Stimulated activated CD8-positive, alpha-beta memory T cell treated with anti-CD3 and anti-CD28 coated beads, Interleukin-15, amount 100 ng/mL, for 4 hours (primary cell): ENCODE data around the gene KCNJ1.

Experiments used
- DNase-seq, 2 donors: peaks; one replicate each; pipeline ENCODE4 v3.0.0-alpha.2; 2020; ENCODE audit warnings: low read depth in 2 of 2

The KCNJ1 gene

DNA sequence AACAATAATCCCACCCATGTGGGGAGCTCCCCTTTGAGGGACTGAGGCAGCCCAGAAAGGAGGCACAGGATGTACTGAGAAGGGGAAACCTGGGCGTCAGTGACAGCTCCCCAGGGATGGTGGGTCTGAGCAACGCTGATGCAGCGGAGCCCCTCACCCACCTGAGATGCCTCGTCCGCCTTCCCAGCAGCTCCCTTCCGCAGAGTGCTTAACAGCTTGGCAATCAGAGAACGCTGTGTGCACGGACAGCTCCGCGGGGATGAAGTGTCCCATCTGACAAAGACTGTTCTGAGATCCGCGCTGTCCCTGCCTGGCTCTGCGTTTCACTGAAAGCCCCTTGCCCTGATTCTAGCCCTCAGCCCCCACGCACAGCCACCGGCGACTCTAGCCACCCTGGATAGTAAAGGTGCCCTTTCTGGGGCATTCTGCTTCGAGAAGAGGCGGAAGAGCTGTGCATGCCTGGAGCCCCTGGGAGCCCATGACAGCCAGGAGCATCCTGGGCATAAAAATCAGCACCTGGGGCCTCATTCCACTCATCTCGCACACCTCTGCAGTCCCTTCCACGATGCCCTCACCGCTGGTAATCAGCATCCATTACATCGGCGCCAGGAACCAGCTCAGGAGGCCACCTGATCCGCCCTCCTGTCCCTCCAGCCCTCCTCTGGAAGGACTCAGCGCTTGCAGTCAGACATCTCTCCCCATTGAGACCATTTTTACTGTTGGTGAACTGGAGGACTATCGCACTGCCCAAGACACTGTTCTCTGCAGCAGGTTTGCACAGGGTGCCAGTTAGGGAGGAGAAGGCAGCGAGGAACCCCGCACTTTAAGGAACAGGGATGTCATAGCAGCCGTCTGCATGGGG, 34.8 kb upstream of the KCNJ1 start:
- DNase-seq, result no peak

DNA sequence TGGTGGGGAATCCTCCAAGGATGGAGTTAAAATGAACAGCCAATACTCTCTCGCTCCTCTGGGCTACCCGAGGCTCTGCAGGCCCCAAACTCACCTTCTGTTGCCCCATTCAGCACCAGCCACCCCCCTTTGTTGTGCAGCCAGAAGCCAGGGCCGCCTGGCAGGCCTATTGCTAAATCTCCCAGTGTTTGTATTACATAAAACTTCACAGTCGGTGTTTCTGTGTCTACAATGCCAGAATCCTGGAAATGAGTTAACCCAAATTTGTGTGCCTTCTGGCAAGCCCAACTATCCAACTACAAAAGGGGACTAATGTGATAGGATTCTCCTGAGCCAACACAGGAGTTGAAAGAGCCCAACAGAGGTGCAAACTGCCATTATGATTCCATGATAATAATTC, 33.4 kb upstream of the KCNJ1 start:
- no peak for DNase-seq

DNA sequence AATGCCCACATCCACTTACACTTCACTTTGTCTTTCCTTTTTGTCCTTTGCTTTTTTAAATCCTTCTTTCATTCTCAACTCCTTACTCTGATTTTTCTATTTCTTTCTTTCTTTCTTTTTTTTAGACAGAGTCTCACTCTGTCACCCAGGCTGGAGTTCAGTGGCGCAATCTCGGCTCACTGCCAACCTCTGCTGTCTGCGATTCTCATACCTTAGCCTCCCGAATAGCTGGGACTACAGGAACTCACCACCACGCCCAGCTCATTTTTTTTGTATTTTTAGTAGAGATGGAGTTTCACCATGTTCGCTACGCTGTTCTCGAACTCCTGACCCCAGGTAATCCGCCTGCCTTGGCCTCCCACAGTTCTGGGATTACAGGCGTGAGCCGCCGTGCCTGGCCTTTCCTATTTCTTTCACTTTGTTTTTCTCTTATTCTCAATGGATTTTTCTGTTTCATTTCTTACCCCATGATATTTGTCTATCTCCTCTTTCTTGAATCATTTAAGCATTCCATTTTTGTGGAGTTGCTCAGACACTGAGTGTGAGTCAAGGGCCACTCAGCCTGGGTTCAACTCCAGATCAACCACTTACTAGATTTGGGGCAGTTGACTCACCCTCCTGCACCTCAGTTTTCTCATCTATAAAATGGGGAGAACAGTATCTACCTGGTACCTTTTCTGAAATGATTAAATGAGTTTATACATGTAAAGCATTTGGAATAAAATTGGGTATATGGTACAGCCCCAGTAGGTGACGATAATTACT, 31.7 kb upstream of the KCNJ1 start:
- DNase-seq, result no peak

DNA sequence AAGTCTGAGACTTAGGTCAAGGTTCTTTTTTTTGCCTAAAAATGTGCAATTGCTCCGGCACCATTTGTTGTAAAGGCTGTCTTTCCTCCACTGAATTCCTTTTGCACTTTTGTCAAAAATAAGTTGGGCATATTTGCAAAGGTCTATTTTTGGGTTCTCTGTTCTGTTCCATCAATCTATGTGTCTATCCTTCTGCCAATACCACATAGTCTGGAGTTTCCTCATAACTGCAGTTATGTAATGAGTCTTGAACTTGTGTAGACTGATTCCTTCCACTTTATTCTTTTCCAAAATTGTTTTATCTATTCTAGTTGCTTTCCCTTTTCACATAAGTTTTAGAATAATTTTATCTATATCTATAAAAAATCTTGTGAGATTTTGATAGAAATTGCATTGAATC, 30.7 kb upstream of the KCNJ1 start:
- no peak for DNase-seq

GRCh38 chr11:128896356-128896755, 29.3 kb upstream of the KCNJ1 start:
- DNase-seq, result no peak

DNA sequence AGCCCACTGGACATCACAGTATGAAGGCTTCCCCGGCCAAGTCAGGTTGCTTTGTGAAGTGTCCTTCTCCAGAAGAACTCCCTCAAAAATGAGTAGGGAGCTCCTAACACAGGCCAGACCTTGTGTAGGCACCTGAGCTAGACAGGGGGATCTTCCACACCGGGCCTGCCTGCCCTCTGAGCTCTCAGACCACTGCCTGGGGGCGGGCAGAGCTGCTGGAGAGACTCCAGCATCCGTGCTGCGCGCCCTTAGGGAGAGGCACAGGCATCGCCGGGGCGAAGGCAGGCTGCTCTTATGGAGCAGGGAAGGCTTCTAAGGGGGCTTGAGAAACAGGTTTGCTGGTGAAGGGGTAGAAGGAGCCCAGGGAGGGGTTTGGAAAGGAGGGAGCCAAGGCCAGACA, 28.4 kb upstream of the KCNJ1 start:
- no peak for DNase-seq

DNA sequence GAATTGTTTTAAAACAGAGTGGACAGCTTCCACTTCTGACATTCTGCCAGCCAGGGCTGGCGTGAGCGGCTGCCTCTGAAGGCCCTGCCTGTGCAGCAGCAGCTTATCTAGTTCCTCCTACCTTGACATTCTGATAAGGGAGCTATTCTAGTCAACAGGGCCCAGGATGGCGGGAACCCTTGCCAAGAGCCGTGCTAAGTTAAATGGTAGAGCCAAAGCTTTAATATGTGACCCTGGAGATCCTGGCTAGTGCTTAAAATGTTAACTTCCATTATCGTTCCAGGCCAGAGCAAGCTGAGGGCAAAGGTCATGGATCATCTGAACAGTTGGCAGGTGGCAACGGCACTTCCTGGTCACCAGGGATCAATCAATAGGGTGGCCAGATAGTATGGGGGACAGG, 27.6 kb upstream of the KCNJ1 start:
- no peak for DNase-seq

GRCh38 chr11:128894286-128894681, 27.2 kb upstream of the KCNJ1 start:
- no peak for DNase-seq

DNA sequence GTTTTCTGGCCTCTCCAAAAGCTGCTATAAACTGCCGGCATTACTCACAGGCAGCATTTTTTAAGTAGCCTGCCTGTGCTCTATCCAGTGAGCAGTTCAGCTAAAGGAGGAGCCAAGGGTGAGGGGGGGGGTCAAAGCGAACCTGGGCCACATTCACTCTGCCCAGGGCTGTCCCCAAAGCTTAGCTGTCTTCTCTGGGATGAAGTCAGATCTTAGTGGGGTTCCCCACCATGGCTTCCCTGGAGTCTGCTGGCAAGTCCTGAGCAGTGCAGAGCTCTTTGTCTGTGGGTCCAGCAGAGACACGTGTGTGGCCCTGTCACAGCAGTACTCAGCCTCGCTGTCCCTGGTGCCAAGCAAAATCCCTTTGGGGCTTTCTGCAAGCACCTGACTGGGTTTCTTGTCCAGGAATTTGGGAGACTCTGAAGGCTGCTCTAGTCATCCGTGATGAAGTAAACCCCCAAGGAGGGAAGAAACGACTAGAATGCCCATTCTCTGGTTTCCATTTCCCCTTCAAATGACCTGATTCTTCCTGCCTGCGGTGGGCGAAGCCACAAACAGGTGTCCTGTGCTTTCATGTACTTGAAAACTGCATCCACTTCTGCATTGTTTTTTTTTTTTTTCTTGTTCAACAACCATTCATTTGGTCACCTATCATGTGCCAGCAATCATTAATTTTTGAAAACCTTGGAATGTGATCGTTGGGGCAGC, 26.6 kb upstream of the KCNJ1 start:
- no peak for DNase-seq

GRCh38 chr11:128892866-128893565, 25.9 kb upstream of the KCNJ1 start:
- no peak for DNase-seq

- no peak for DNase-seq
Observed at GRCh38 chr11:128891913-128892398, 24.9 kb upstream of the KCNJ1 start.

GRCh38 chr11:128890543-128891368, 23.7 kb upstream of the KCNJ1 start, which contains the start of gene KCNJ5:
Gene KCNJ5, plus strand, starts transcription at chr11:128891356. Its CDS starts 19,918 bp downstream, at chr11:128911274.
- no peak for DNase-seq

- DNase-seq, result no peak
Observed at GRCh38 chr11:128890216-128890542, 23.1 kb upstream of the KCNJ1 start.

GRCh38 chr11:128889657-128890213, 22.6 kb upstream of the KCNJ1 start:
- DNase-seq, result no peak

- DNase-seq, result no peak
Observed at GRCh38 chr11:128888034-128888985, 21.2 kb upstream of the KCNJ1 start.

DNA sequence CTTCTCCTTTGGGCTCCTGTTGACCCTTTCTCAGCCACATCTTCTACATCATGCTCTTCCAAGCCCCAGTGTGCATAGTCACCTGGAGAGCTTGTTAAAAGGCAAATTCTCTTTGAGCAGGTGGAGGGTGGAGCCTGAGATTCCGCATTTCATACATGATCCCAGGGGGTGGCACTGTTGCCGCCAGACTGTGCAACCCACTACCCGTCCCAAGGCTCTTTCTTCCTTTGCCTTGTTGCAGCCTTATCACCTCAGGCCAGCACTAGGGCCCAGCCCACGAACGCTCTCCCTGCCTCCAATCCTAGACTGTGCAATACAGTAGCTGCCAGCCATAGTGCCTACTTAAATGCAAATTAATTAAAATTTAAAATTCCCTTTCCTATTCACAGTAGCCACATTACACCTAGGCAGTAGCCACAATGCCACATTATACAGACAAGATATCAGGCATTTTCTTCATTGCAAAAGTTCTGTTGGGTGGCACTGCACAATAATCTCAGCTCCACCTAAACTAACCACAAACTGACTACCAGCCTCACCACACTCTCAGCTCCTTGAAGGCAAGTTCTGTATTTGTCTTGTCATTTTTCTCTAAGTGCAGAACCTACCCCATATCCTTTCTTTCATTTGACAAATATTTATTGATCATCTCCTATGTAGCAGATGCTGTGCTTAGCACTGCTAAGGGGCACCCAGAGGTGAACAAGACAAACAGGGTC, 19.5 kb upstream of the KCNJ1 start:
- DNase-seq, result no peak

DNA sequence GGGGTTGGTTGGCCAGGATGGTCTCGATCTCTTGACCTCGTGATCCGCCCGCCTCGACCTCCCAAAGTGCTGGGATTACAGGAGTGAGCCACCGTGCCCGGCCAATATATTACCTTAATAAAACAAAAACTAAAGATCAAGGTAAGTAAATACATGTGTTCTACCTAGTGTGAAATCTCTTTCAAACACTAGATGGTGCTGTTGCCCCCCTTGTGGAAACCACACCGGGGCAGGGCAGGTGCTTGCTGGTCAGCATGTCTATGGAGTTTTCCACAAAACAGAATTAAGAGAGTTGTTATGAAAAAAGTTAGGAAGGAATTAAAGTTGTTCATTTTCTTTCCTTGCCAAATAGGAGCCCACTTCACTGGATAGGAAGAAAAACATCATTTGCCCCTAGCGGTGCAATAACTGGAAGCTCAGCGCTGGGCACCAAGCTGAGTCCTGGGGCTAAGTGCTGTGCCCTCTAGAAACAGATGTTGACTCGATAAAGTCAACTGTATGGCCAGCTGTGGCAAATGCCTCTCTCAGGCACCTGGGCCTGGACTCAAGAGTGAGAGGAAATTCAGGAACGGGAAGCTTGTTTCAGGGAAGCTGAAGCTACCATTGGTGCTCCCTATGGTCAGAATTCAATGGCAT, 17.7 kb upstream of the KCNJ1 start:
- DNase-seq, result peak in 1 of 2 donors; percentile 22

- DNase-seq, result no peak
Observed at GRCh38 chr11:128884054-128884453, 17.0 kb upstream of the KCNJ1 start.
